Neural crest cell (in vitro differentiated cells): ENCODE measurements around the gene CCNY. TPM values are rescaled to one million over a fixed set of nuclear protein-coding genes. Genes with fewer than 3 reads are reported as not detected.

Experiments used
- DNase-seq: peaks from one replicate; pipeline ENCODE4 v3.0.0; 2021; ENCODE audit warnings: low read depth, mixed read lengths, low spot score
- H3K27ac Mint-ChIP-seq: one replicate; pipeline ENCODE4 v1.8.0; 2021; ENCODE audit warnings: mild to moderate bottlenecking, mixed read lengths; ENCODE audit not compliant: unreplicated experiment
- H3K27me3 Mint-ChIP-seq: 2 replicates; pipeline ENCODE4 v1.8.0; 2021; ENCODE audit warnings: low read depth, mild to moderate bottlenecking, mixed read lengths
- H3K36me3 Mint-ChIP-seq: 2 replicates; pipeline ENCODE4 v1.8.0; 2021; ENCODE audit warnings: low read depth, mild to moderate bottlenecking, mixed read lengths
- H3K4me1 Mint-ChIP-seq: 2 replicates; pipeline ENCODE4 v1.8.0; 2021; ENCODE audit warnings: mixed read lengths
- H3K4me3 Mint-ChIP-seq: one replicate; pipeline ENCODE4 v1.8.0; 2021; ENCODE audit warnings: mild to moderate bottlenecking, mixed read lengths
- H3K9me3 Mint-ChIP-seq: 2 replicates; pipeline ENCODE4 v1.8.0; 2021; ENCODE audit warnings: mixed read lengths
- CTCF ChIP-seq: fragments of 200-600 bp; sonication (generic); conservative IDR thresholded peaks from 2 replicates; pipeline ENCODE4 v1.5.0; 2021; ENCODE audit warnings: antibody characterized with exemption, mild to moderate bottlenecking
- total RNA-seq: library from RNA; stranded (reverse); gene quantifications from 2 replicates; pipeline ENCODE4 v1.2.1, GENCODE V29; 2021

CCNY gene
- total RNA-seq, 1 donor from 2014 or later: 57.0 TPM

- peaks cover 11% of the 10 kb centered on the region for H3K36me3 Mint-ChIP-seq
- DNase-seq: no peak
- no peaks in the 10 kb centered on the region for H3K4me1 Mint-ChIP-seq
- no peak overlapping the region for H3K4me3 Mint-ChIP-seq
- no peaks in the 10 kb centered on the region for H3K27me3 Mint-ChIP-seq
- H3K27ac Mint-ChIP-seq: no peak overlapping the region
- TF ChIP-seq CTCF: no peak
- H3K9me3 Mint-ChIP-seq: no peaks in the 10 kb centered on the region
Measured at GRCh38 chr10:35552650-35553342, 216.5 kb downstream of the CCNY start.

DNA sequence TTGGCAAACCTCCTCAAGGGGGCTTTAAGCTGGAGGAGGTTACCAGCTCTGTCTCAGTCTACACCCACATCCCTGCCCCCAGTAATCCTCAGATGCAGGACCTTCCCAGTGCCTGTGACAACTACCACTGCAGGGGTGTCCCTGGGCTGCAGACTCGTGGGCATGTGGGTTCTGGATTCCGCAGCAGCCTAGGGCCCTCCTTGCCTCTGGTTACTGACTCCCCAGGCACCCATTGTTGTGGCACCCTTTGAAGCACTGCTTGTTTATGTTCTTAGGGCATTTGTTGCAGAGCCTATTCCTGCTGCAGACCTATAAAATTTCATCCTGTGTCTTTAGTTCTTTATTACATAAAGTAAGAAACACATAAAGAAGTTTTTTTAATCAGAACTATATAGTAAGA is 217.7 kb downstream of the CCNY start:
- DNase-seq: no peak
- no peak overlapping the region for H3K27ac Mint-ChIP-seq
- TF ChIP-seq CTCF: no peak
- no peaks in the 10 kb centered on the region for H3K4me1 Mint-ChIP-seq
- H3K4me3 Mint-ChIP-seq: no peak overlapping the region
- H3K36me3 Mint-ChIP-seq: peaks cover 11% of the 10 kb centered on the region
- H3K9me3 Mint-ChIP-seq: no peaks in the 10 kb centered on the region
- H3K27me3 Mint-ChIP-seq: no peaks in the 10 kb centered on the region

- DNase-seq: no peak
- no peaks in the 10 kb centered on the region for H3K4me1 Mint-ChIP-seq
- no peaks in the 10 kb centered on the region for H3K27me3 Mint-ChIP-seq
- TF ChIP-seq CTCF: no peak
- no peaks in the 10 kb centered on the region for H3K9me3 Mint-ChIP-seq
- H3K27ac Mint-ChIP-seq: no peak overlapping the region
- H3K36me3 Mint-ChIP-seq: peaks cover 11% of the 10 kb centered on the region
- H3K4me3 Mint-ChIP-seq: no peak overlapping the region
Measured at GRCh38 chr10:35554461-35555056, 218.2 kb downstream of the CCNY start.

DNA sequence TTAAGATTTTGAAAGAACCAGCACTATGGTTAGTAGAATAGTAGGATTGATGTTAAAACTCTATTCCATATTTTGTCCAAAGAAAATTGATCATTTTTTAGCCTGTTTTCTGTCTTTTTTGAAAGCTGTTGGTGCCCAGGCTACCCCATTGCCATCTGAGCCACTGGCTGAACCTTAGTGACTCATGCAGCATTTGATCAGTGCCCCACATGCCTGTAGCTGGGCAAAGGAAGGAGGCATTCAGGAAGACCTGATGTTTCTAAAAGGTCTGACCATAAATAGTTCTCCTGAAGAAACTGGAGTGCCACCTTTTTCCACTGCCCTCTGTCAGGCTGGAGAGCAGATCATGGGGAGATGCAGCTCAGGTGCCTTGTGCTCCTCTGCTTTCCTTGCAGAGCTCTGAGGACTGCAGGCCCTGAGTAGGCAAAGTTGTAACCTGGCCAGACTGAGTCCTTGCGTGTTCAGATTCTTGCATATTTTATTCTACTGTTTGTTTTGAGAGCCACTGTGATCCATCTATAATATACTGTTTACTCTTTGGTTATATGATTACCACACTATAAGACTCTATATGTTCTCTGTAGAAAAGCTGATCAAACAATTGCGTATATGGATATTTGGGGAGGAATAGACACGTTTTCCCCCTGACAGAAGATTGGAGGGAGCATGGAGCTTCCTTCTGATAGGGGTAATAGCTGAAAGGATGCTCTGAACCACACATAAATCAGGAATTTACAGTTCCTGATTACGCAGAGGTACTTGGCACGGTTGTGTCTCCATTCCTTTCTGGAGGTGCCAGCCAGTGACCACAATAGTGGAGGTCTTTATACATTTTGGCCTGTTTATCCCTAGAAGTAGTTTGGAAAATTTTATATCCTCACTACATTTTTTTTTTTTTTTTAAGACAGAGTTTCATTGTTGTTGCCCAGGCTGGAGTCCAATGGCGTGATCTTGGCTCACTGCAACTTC is 219.9 kb downstream of the CCNY start:
- Mint-ChIP-seq H3K27me3 (no peaks in the 10 kb centered on the region), H3K36me3 (no peaks in the 10 kb centered on the region), H3K9me3 (no peaks in the 10 kb centered on the region), H3K27ac (no peak overlapping the region), H3K4me3 (no peak overlapping the region), H3K4me1 (no peaks in the 10 kb centered on the region)
- no peak for DNase-seq
- TF ChIP-seq CTCF: no peak

DNA sequence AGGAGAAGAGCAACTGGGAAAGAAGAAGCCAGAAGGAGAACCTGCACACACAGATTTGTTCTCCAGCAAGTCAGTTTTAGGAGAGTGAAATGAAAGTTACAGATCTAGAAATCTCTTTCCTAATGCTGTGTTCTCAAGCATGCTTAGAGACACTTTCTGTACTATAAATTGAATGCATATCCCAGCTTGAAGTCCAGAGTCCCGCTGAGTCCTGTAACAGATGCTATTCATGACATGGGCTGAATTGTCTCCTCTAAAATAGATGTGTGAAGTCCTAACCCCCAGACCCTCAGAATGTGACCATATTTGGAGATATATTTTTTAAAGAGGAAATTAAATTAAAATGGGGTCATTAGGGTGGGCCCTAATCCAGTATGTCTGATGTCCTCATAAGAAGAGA is 222.0 kb downstream of the CCNY start:
- no peak for DNase-seq
- H3K4me1 Mint-ChIP-seq: peaks cover 1% of the 10 kb centered on the region

More for the DNA sequence above, 222.0 kb downstream of the CCNY start:
- Mint-ChIP-seq H3K36me3 (peaks cover 3% of the 10 kb centered on the region), H3K27me3 (no peaks in the 10 kb centered on the region), H3K27ac (no peak overlapping the region), H3K9me3 (no peaks in the 10 kb centered on the region), H3K4me3 (no peak overlapping the region)
- no peak for TF ChIP-seq CTCF
